B cell (primary cell): ENCODE measurements around the gene ARHGEF6. TPM values are rescaled to one million over a fixed set of nuclear protein-coding genes. Genes with fewer than 3 reads are reported as not detected.
"Not testable (repeated sequence)": the region's sequence is repeated elsewhere in the genome, so short reads cannot be mapped to it uniquely, and the experiment has no call there.

ENCODE experiments used
- ATAC-seq: fragments of 200-7000 bp; cut with Tn5 transposase; one replicate; pipeline ENCODE4 v1.10.0; 2021; ENCODE audit warnings: low read depth, mild to moderate bottlenecking, moderate number of reproducible peaks, moderate library complexity
- CTCF ChIA-PET: fragments of 350-600 bp; sonication (Branson Sonifier 250); formaldehyde crosslinking; loops from one replicate; lab custom pipeline; 2021; ENCODE audit warnings: antibody characterized with exemption, inconsistent platforms; lab: Charles Lee
- POLR2A ChIA-PET: fragments of 350-600 bp; sonication (Branson Sonifier 250); formaldehyde crosslinking; loops from one replicate; lab custom pipeline; 2021; ENCODE audit warnings: antibody characterized with exemption; lab: Charles Lee
- DNase-seq: peaks from one replicate; pipeline ENCODE4 v3.0.0; 2013
- H2AFZ ChIP-seq: 2 replicates; pipeline ENCODE4 v1.6.1; 2012; ENCODE audit warnings: mild to moderate bottlenecking, low read depth, low read length; ENCODE audit not compliant: insufficient read depth, poor library complexity, severe bottlenecking
- H3K27ac ChIP-seq, 2 donors: 1 replicate in 1 of 2; 2 replicates in 1 of 2; pipeline ENCODE4 v1.5.1; 2012 to 2013; ENCODE audit warnings: low read length in 2 of 2, mild to moderate bottlenecking in 2 of 2, moderate library complexity in 1 of 2
- H3K27me3 ChIP-seq, 4 experiments: fragments of 200-600 bp in 1 of 4; sonication (generic) in 1 of 4; replicated peaks in 1 of 4; 1 replicate in 2 of 4; 2 replicates in 2 of 4; pipeline versions ENCODE4 v1.6.1 to v1.7.0; 2013 to 2016; ENCODE audit warnings: low read length in 3 of 4, mild to moderate bottlenecking in 2 of 4, mixed read lengths in 1 of 4, moderate library complexity in 1 of 4; ENCODE audit not compliant: insufficient read depth in 4 of 4, control insufficient read depth in 3 of 4; ENCODE audit errors: control extremely low read depth in 1 of 4
- H3K36me3 ChIP-seq, 2 experiments: replicated peaks in 1 of 2; 1 replicate in 1 of 2; 2 replicates in 1 of 2; pipeline versions ENCODE4 v1.6.1 to v1.7.1; 2013; ENCODE audit warnings: low read length in 1 of 2; ENCODE audit not compliant: insufficient read depth in 2 of 2, control insufficient read depth in 1 of 2; ENCODE audit errors: control extremely low read depth in 1 of 2, extremely low read depth in 1 of 2
- H3K4me1 ChIP-seq, 2 donors: fragments of 200-600 bp in 1 of 2; sonication (generic) in 1 of 2; 1 replicate in 1 of 2; 2 replicates in 1 of 2; pipeline versions ENCODE4 v1.5.1 to v1.6.1; 2013 to 2017; ENCODE audit warnings: low read length in 2 of 2; ENCODE audit not compliant: control insufficient read depth in 2 of 2, insufficient read depth in 2 of 2
- H3K4me2 ChIP-seq: replicated peaks from 2 replicates; pipeline ENCODE3; 2012; ENCODE audit warnings: mild to moderate bottlenecking, low read depth, low read length; ENCODE audit not compliant: poor library complexity, severe bottlenecking
- H3K4me3 ChIP-seq, 5 experiments: fragments of 200-600 bp in 1 of 5; sonication (generic) in 1 of 5; 1 replicate in 3 of 5; 2 replicates in 2 of 5; pipeline versions ENCODE4 v1.5.1 to v1.7.0; 2011 to 2016; ENCODE audit warnings: low read length in 4 of 5, mild to moderate bottlenecking in 4 of 5, low read depth in 2 of 5, control low read depth in 1 of 5, moderate library complexity in 1 of 5; ENCODE audit not compliant: insufficient read depth in 1 of 5; ENCODE audit errors: control extremely low read depth in 1 of 5, extremely low read depth in 1 of 5
- H3K79me2 ChIP-seq: fragments of 200-600 bp; sonication (generic); one replicate; pipeline ENCODE4 v1.6.0; 2016; ENCODE audit warnings: low read length; ENCODE audit not compliant: control insufficient read depth, insufficient read depth
- H3K9ac ChIP-seq: fragments of 200-600 bp; sonication (generic); 2 replicates; pipeline ENCODE4 v1.6.1; 2017; ENCODE audit warnings: mild to moderate bottlenecking, low read length, moderate library complexity
- H3K9me3 ChIP-seq, 3 donors: one replicate each; pipeline versions ENCODE4 v1.6.1 to v1.7.1; 2013; ENCODE audit warnings: low read length in 2 of 3; ENCODE audit not compliant: control insufficient read depth in 2 of 3, insufficient read depth in 1 of 3; ENCODE audit errors: control extremely low read depth in 1 of 3
- H4K20me1 ChIP-seq: 2 replicates; pipeline ENCODE4 v1.6.0; 2012; ENCODE audit warnings: mild to moderate bottlenecking, low read length; ENCODE audit not compliant: insufficient read depth, control insufficient read depth, poor library complexity, severe bottlenecking
- H3K27ac Mint-ChIP-seq: one replicate; pipeline ENCODE4 v1.8.0; 2021; ENCODE audit warnings: mixed read lengths
- H3K27me3 Mint-ChIP-seq: one replicate; pipeline ENCODE4 v1.8.0; 2021; ENCODE audit warnings: mixed read lengths
- H3K4me1 Mint-ChIP-seq: one replicate; pipeline ENCODE4 v1.8.0; 2021; ENCODE audit warnings: mixed read lengths
- H3K4me3 Mint-ChIP-seq: one replicate; pipeline ENCODE4 v1.8.0; 2021; ENCODE audit warnings: mixed read lengths
- H3K9me3 Mint-ChIP-seq: one replicate; pipeline ENCODE4 v1.8.0; 2022; ENCODE audit warnings: mixed read lengths; ENCODE audit not compliant: insufficient read depth
- EZH2 ChIP-seq: IDR thresholded peaks from 2 replicates; pipeline ENCODE4 v1.6.1; 2012; ENCODE audit warnings: borderline replicate concordance, low read depth, mild to moderate bottlenecking, moderate library complexity, low read length; ENCODE audit not compliant: insufficient read depth, poor library complexity, severe bottlenecking
- WGBS: methylation state at CpG from one replicate; pipeline ENCODE4 v1.1.5; 2013; ENCODE audit warnings: missing lambda C conversion rate; ENCODE audit not compliant: insufficient coverage; 5-methylcytosine and 5-hydroxymethylcytosine counted together
- intact Hi-C: fragments of 100-400 bp; cut with micrococcal nuclease; formaldehyde crosslinking; loops from one replicate; pipeline ENCODE4 v1.10.0; 2022
- polyA plus RNA-seq: library from polyadenylated mRNA; depleted of rRNA; stranded (reverse); fragments of >200 nt; gene quantifications from 2 replicates; pipeline ENCODE4 v1.2.3, GENCODE V29; 2012
- total RNA-seq, 2 donors: library from RNA; stranded (reverse); fragments of 120-200 nt in 1 of 2; gene quantifications; 1 replicate in 1 of 2; 2 replicates in 1 of 2; pipeline versions ENCODE4 v1.2.3 to v1.2.4, GENCODE V29; 2013 to 2022
- TF ChIP-seq, protein P1 (sequence below): fragments of 200-600 bp; IDR thresholded peaks from one replicate; pipeline ENCODE4 v1.8.0; 2022; ENCODE audit warnings: antibody characterized with exemption, mild to moderate bottlenecking

Gene ARHGEF6
- total and polyA plus RNA-seq, 2 donors (not counting 1 experiment from before 2014, with no cell fraction given), result 29.6 to 43.4 TPM

DNA sequence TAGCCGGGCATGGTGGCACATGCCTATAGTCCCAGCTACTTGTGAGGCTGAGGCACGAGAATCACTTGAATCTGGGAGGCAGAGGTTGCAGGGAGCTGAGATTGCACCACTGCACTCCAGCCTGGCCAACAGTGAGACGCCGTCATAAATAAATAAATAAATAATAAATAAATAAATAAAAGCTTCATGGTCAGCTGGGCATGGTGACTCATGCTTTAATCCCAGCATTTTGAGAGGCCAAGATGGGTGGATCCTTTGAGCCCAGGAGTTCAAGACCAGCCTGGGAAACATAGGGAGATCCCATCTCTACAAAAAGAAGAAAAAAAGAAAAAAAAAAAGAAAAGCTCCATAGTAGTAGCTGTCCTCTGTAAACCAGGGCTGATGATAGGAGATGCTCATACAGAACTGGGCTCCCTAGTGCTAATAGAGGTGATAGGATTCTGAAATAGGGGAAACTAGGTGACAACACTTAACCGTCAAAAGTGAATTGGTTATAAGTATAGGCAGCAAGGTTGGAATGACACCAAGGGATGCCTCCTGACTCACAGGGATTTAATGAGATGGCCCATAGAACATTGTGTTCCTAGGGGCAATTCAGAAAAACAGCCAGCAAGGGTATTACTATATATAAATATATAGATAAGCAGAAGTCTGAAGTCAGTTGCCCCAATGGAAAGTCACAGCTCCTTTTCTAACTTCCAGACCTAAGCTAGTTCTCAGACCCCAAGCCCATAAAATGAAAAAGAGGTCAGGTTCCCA lies 41.8 kb upstream of the ARHGEF6 start:
- ATAC-seq (no peak), DNase-seq (no peak)
- intact Hi-C loops, result no loop called here
- ChIA-PET POLR2A (no interaction called here), CTCF (no interaction called here)
- Histone ChIP-seq H3K4me2 (no peak overlapping the region), H2AFZ (no peak overlapping the region), H3K79me2 (no peaks in the 10 kb centered on the region), H3K9me3 (no peaks in the 10 kb centered on the region), H3K27me3 (no peaks in the 10 kb centered on the region), H3K9ac (no peak overlapping the region), H4K20me1 (no peaks in the 10 kb centered on the region), H3K4me3 (no peak overlapping the region), H3K27ac (no peak overlapping the region), H3K36me3 (no peaks in the 10 kb centered on the region), H3K4me1 (no peaks in the 10 kb centered on the region)
- no CpG with 5 or more reads among the region's 5 CpGs for whole genome bisulfite sequencing
- H3K27ac Mint-ChIP-seq, result no peak overlapping the region
- no peak for TF ChIP-seq EZH2
- TF ChIP-seq, protein P1, sequence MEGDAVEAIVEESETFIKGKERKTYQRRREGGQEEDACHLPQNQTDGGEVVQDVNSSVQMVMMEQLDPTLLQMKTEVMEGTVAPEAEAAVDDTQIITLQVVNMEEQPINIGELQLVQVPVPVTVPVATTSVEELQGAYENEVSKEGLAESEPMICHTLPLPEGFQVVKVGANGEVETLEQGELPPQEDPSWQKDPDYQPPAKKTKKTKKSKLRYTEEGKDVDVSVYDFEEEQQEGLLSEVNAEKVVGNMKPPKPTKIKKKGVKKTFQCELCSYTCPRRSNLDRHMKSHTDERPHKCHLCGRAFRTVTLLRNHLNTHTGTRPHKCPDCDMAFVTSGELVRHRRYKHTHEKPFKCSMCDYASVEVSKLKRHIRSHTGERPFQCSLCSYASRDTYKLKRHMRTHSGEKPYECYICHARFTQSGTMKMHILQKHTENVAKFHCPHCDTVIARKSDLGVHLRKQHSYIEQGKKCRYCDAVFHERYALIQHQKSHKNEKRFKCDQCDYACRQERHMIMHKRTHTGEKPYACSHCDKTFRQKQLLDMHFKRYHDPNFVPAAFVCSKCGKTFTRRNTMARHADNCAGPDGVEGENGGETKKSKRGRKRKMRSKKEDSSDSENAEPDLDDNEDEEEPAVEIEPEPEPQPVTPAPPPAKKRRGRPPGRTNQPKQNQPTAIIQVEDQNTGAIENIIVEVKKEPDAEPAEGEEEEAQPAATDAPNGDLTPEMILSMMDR, result no peak
- no peaks in the 10 kb centered on the region for H3K9me3 Mint-ChIP-seq
- no peak overlapping the region for H3K4me3 Mint-ChIP-seq
- no peaks in the 10 kb centered on the region for H3K4me1 Mint-ChIP-seq
- no peaks in the 10 kb centered on the region for H3K27me3 Mint-ChIP-seq

DNA sequence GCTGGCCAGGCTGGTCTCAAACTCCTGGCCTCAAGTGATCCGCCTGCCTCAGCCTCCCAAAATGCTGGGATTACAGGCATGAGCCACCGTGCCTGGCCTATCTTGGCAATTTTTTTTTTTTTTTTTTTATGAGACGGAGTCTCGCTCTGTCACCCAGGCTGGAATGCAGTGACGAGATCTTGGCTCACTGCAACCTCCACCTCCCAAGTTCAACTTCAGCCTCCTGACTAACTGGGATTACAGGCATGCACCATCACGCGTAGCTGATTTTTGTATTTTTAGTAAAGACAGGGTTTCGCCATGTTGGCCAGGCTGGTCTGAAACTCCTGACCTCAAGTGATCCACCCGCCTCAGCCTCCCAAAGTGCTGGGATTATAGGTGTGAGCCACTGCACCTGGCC lies 39.0 kb upstream of the ARHGEF6 start:
- H3K27me3 Mint-ChIP-seq, DNase-seq, H3K4me3 Mint-ChIP-seq, H3K27ac ChIP-seq, intact Hi-C loops, ATAC-seq, H4K20me1 ChIP-seq, H3K4me1 Mint-ChIP-seq, H3K27ac Mint-ChIP-seq, POLR2A ChIA-PET, H3K9ac ChIP-seq, H3K27me3 ChIP-seq, CTCF ChIA-PET, H3K9me3 ChIP-seq, H2AFZ ChIP-seq, H3K4me2 ChIP-seq, H3K79me2 ChIP-seq, H3K36me3 ChIP-seq, H3K4me1 ChIP-seq, H3K4me3 ChIP-seq, H3K9me3 Mint-ChIP-seq: not testable (repeated sequence)
- WGBS, result no CpG with 5 or more reads among the region's 9 CpGs
